ENCODE data around the gene FBXW5. TPM values are rescaled to one million over a fixed set of nuclear protein-coding genes. Genes with fewer than 3 reads are reported as not detected.

Gene FBXW5
- total and polyA plus RNA-seq, 2 donors (not counting 3 experiments of a cell fraction or from before 2014, with no cell fraction given) = 97.3 to 151 TPM

- DNase-seq (ENCODE audit: low read depth, low spot score) (no peak), FAIRE-seq (no peak)
- Histone ChIP-seq H3K27me3 (ENCODE audit: control insufficient read depth in 2 of 2, insufficient read depth in 2 of 2, low read length in 2 of 2) (no peaks in the 10 kb centered on the region), H3K9me1 (replicated peaks; ENCODE audit: control insufficient read depth, extremely low read depth, insufficient read depth, low read length) (no peaks in the 10 kb centered on the region), H3K36me3 (ENCODE audit: control insufficient read depth in 2 of 2, extremely low read depth in 1 of 2, insufficient read depth in 2 of 2, low read length in 2 of 2) (no peaks in the 10 kb centered on the region), H2AFZ (ENCODE audit: low read depth, low read length) (no peak overlapping the region), H3K4me2 (ENCODE audit: insufficient read depth, low read length) (no peak overlapping the region), H3K4me1 (ENCODE audit: control insufficient read depth, extremely low read depth, insufficient read depth, low read length) (no peaks in the 10 kb centered on the region), H4K20me1 (replicated peaks; ENCODE audit: control insufficient read depth, extremely low read depth, insufficient read depth, low read length) (no peaks in the 10 kb centered on the region), H3K9ac (replicated peaks; ENCODE audit: extremely low read depth, insufficient read depth, low read length) (no peak overlapping the region), H3K4me3 (replicated peaks in 1 of 3; ENCODE audit: insufficient read depth in 1 of 3, low read depth in 1 of 3, low read length in 3 of 3) (no peak overlapping the region), H3K9me3 (replicated peaks; ENCODE audit: control insufficient read depth, insufficient read depth, low read length) (no peaks in the 10 kb centered on the region), H3K79me2 (ENCODE audit: control insufficient read depth, insufficient read depth, low read length) (no peaks in the 10 kb centered on the region), H3K27ac (ENCODE audit: insufficient read depth, low read depth, low read length) (no peak overlapping the region)
- dilution Hi-C loops (cut with MboI; ENCODE audit: extremely low pct_ligation_motif_present, low sequenced_read_pairs) (no loop called here), intact Hi-C loops (cut with micrococcal nuclease) (no loop called here)
- no TSS peak for BruUV-seq (replicated peaks)
- TF ChIP-seq EZH2 (IDR thresholded peaks at IDR 0.05; ENCODE audit: borderline replicate concordance, low read depth, low read length, severe bottlenecking) = no peak
- TF ChIP-seq POLR2AphosphoS5 (IDR thresholded peaks at IDR 0.05; ENCODE audit: insufficient read depth, low read depth, low read length) = no peak
- no peak for TF ChIP-seq GATA2 (IDR thresholded peaks at IDR 0.05; ENCODE audit: insufficient read depth, insufficient read length, low read depth, low read length)
- ChIA-PET POLR2A (no interaction called here), CTCF (interaction anchor here (1.3 kb wide), 1 partner anchor 15 kb away, joined by 4 read pairs; no protein-coding TSS in a partner anchor)
Measured at GRCh38 chr9:136962701-136963248, 18.2 kb upstream of the FBXW5 start.

GRCh38 chr9:136962163-136962562 is 17.6 kb upstream of the FBXW5 start:
- no TSS peak for BruUV-seq (replicated peaks)
- no peaks in the 10 kb centered on the region for H3K27me3 ChIP-seq (ENCODE audit: control insufficient read depth in 2 of 2, insufficient read depth in 2 of 2, low read length in 2 of 2)
- H2AFZ ChIP-seq (ENCODE audit: low read depth, low read length) = no peak overlapping the region
- H3K27ac ChIP-seq (ENCODE audit: insufficient read depth, low read depth, low read length) = no peak overlapping the region
- dilution Hi-C loops (cut with MboI; ENCODE audit: extremely low pct_ligation_motif_present, low sequenced_read_pairs) (no loop called here), intact Hi-C loops (cut with micrococcal nuclease) (no loop called here)
- ChIA-PET POLR2A (no interaction called here), CTCF (interaction anchor here (1.3 kb wide), 1 partner anchor 14 kb away, joined by 4 read pairs; no protein-coding TSS in a partner anchor)
- H4K20me1 ChIP-seq (replicated peaks; ENCODE audit: control insufficient read depth, extremely low read depth, insufficient read depth, low read length) = no peaks in the 10 kb centered on the region
- no peaks in the 10 kb centered on the region for H3K36me3 ChIP-seq (ENCODE audit: control insufficient read depth in 2 of 2, extremely low read depth in 1 of 2, insufficient read depth in 2 of 2, low read length in 2 of 2)
- DNase-seq (ENCODE audit: low read depth, low spot score) (no peak), FAIRE-seq (no peak)
- TF ChIP-seq CTCF (IDR thresholded peaks at IDR 0.05; ENCODE audit: extremely low read depth in 1 of 2, insufficient read depth in 1 of 2, low read depth in 1 of 2, low read length in 2 of 2) = no peak
- no peak for TF ChIP-seq POLR2AphosphoS5 (IDR thresholded peaks at IDR 0.05; ENCODE audit: insufficient read depth, low read depth, low read length)
- no peak for TF ChIP-seq EZH2 (IDR thresholded peaks at IDR 0.05; ENCODE audit: borderline replicate concordance, low read depth, low read length, severe bottlenecking)
- no peak for TF ChIP-seq MAX (IDR thresholded peaks at IDR 0.05; ENCODE audit: insufficient read depth, insufficient read length)
- TF ChIP-seq MYC (IDR thresholded peaks at IDR 0.05; ENCODE audit: low read depth, low read length) = no peak
- no peak for TF ChIP-seq POLR2A (IDR thresholded peaks at IDR 0.05; ENCODE audit: low read depth, low read length)
- no peak for TF ChIP-seq FOS (IDR thresholded peaks at IDR 0.05; ENCODE audit: borderline replicate concordance, insufficient read depth, low read length)
- TF ChIP-seq JUN (IDR thresholded peaks at IDR 0.05; ENCODE audit: borderline replicate concordance, insufficient read depth, insufficient read length, low read depth) = no peak
- TF ChIP-seq GATA2 (IDR thresholded peaks at IDR 0.05; ENCODE audit: insufficient read depth, insufficient read length, low read depth, low read length) = no peak
- H3K4me3 ChIP-seq (replicated peaks in 1 of 3; ENCODE audit: insufficient read depth in 1 of 3, low read depth in 1 of 3, low read length in 3 of 3) = no peak overlapping the region
- H3K9me3 ChIP-seq (replicated peaks; ENCODE audit: control insufficient read depth, insufficient read depth, low read length) = no peaks in the 10 kb centered on the region
- H3K9ac ChIP-seq (replicated peaks; ENCODE audit: extremely low read depth, insufficient read depth, low read length) = no peak overlapping the region
- no peak overlapping the region for H3K4me2 ChIP-seq (ENCODE audit: insufficient read depth, low read length)
- H3K9me1 ChIP-seq (replicated peaks; ENCODE audit: control insufficient read depth, extremely low read depth, insufficient read depth, low read length) = no peaks in the 10 kb centered on the region
- H3K4me1 ChIP-seq (ENCODE audit: control insufficient read depth, extremely low read depth, insufficient read depth, low read length) = no peaks in the 10 kb centered on the region
- H3K79me2 ChIP-seq (ENCODE audit: control insufficient read depth, insufficient read depth, low read length) = no peaks in the 10 kb centered on the region

Data from endothelial cell of umbilical vein (primary cell).